Measurements from ENCODE around the gene CEBPG. TPM values are rescaled to one million over a fixed set of nuclear protein-coding genes. Genes with fewer than 3 reads are reported as not detected.

Gene CEBPG
- total RNA-seq, 3 donors from 2014 or later: 23.3 to 32.0 (median 23.4) TPM

DNA sequence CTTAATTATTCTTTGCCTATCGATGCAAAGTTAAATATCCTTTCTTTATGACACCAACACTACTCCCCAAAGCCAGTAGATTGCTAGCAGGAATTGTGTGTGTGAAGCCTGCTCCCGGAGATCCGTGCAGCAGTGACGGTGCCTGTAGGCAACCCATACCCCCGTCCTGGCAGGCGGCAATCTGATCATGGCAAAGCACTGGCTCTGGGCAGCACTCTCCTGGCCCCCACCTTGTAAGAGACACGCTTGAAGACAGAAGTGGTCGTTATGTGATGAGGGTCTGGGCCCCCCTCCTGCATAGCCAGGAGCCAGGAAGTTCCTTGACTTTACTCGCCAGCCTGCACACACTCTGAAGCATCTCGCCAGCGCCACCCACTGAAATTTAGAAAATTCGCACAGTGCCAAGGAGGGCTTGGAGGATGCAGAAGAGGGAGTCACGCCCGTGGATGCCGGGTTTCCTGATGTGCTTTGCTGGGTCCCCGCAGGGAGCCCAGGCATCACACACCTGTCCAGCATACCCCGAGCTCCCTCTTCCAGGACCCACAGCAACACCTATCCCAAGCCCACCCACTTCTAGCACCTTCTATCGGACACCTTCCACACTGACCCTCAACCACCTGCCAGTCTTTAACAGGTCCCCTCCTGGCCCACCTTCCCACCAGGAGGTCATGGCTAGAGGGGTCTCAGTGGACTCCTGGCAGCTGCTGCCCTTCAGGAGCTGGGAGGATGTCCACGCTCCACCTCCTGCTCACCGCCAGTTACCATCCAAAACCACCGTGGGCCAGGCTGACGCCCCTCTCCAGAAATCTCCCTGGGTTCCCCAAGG lies 54.5 kb downstream of the CEBPG start:
- intact Hi-C loops (cut with DNase I; ENCODE audit: low total_unique reads): no loop called here
- no peaks in the 10 kb centered on the region for H3K36me3 ChIP-seq
- no peak for DNase-seq (ENCODE audit: low spot score in 2 of 2)
- H3K27me3 ChIP-seq: no peaks in the 10 kb centered on the region
- H3K4me1 ChIP-seq: no peaks in the 10 kb centered on the region
- no peaks in the 10 kb centered on the region for H3K9me3 ChIP-seq
- no peak overlapping the region for H3K27ac ChIP-seq
- no peak overlapping the region for H3K4me3 ChIP-seq
- no peak for TF ChIP-seq POLR2A (IDR thresholded peaks at IDR 0.05)

GRCh38 chr19:33428627-33429125 lies 55.2 kb downstream of the CEBPG start:
- Histone ChIP-seq H3K9me3 (no peaks in the 10 kb centered on the region), H3K4me1 (no peaks in the 10 kb centered on the region), H3K27me3 (no peaks in the 10 kb centered on the region), H3K4me3 (no peak overlapping the region), H3K36me3 (no peaks in the 10 kb centered on the region), H3K27ac (no peak overlapping the region)
- intact Hi-C loops (cut with DNase I; ENCODE audit: low total_unique reads): no loop called here
- no peak for DNase-seq (ENCODE audit: low spot score in 2 of 2)
- TF ChIP-seq POLR2A (IDR thresholded peaks at IDR 0.05): no peak

GRCh38 chr19:33429891-33430673 lies 56.6 kb downstream of the CEBPG start:
- Histone ChIP-seq H3K9me3 (no peaks in the 10 kb centered on the region), H3K4me1 (no peaks in the 10 kb centered on the region), H3K4me3 (no peak overlapping the region), H3K36me3 (no peaks in the 10 kb centered on the region), H3K27me3 (no peaks in the 10 kb centered on the region), H3K27ac (no peak overlapping the region)
- peak in 1 of 2 donors; percentile 49 for DNase-seq (ENCODE audit: low spot score in 2 of 2)
- TF ChIP-seq, protein P1, sequence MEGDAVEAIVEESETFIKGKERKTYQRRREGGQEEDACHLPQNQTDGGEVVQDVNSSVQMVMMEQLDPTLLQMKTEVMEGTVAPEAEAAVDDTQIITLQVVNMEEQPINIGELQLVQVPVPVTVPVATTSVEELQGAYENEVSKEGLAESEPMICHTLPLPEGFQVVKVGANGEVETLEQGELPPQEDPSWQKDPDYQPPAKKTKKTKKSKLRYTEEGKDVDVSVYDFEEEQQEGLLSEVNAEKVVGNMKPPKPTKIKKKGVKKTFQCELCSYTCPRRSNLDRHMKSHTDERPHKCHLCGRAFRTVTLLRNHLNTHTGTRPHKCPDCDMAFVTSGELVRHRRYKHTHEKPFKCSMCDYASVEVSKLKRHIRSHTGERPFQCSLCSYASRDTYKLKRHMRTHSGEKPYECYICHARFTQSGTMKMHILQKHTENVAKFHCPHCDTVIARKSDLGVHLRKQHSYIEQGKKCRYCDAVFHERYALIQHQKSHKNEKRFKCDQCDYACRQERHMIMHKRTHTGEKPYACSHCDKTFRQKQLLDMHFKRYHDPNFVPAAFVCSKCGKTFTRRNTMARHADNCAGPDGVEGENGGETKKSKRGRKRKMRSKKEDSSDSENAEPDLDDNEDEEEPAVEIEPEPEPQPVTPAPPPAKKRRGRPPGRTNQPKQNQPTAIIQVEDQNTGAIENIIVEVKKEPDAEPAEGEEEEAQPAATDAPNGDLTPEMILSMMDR (IDR thresholded peaks at IDR 0.05): no peak
- TF ChIP-seq POLR2A (IDR thresholded peaks at IDR 0.05) (no peak), POLR2AphosphoS5 (IDR thresholded peaks at IDR 0.05) (no peak)
- intact Hi-C loops (cut with DNase I; ENCODE audit: low total_unique reads): no loop called here

DNA sequence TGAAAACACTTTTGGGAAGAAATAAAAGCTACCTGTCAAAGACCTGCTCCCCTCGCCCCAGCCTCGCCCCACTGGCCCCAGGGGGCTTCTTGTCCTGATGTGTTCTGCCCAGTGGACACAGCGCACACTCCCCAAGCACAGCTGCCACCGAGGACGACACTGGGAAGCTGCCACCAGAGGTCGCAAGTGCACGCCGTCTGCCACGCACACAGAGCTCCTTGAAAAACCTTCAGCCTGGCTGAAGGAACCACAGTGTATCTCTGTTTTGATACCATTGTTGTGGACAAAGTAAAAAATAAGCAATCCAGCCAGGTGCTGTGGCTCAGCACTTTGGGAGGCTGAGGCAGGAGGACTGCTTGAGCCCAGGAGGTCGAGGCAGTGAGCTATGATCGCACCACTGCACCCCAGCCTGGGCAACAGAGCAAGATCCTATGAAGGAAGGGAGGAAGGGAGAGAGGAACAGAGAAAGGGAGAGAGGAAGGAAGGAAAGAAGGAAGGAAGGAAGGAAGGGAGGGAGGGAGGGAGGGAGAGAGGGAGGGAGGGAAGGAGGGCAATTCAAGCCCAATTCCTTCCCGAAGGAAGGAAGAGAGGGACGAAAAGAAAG lies 57.3 kb downstream of the CEBPG start:
- intact Hi-C loops (cut with DNase I; ENCODE audit: low total_unique reads): no loop called here
- Histone ChIP-seq H3K27me3 (no peaks in the 10 kb centered on the region), H3K4me3 (no peak overlapping the region), H3K9me3 (no peaks in the 10 kb centered on the region), H3K27ac (no peak overlapping the region), H3K4me1 (no peaks in the 10 kb centered on the region), H3K36me3 (no peaks in the 10 kb centered on the region)
- TF ChIP-seq POLR2A (IDR thresholded peaks at IDR 0.05): no peak
- TF ChIP-seq, protein P1 (IDR thresholded peaks at IDR 0.05): peak in 2 of 3 donors; percentile 68 to 75
- TF ChIP-seq POLR2AphosphoS5 (IDR thresholded peaks at IDR 0.05): no peak
- DNase-seq (ENCODE audit: low spot score in 2 of 2): peak; percentile 34 to 76

- TF ChIP-seq, protein P1 (IDR thresholded peaks at IDR 0.05): no peak
- TF ChIP-seq POLR2AphosphoS5 (IDR thresholded peaks at IDR 0.05) (no peak), POLR2A (IDR thresholded peaks at IDR 0.05) (no peak)
- H3K4me3 ChIP-seq: no peak overlapping the region
- intact Hi-C loops (cut with DNase I; ENCODE audit: low total_unique reads): no loop called here
- H3K4me1 ChIP-seq: no peaks in the 10 kb centered on the region
- no peak overlapping the region for H3K27ac ChIP-seq
- peak in 1 of 2 donors; percentile 34 for DNase-seq (ENCODE audit: low spot score in 2 of 2)
- no peaks in the 10 kb centered on the region for H3K27me3 ChIP-seq
- H3K9me3 ChIP-seq: no peaks in the 10 kb centered on the region
- no peaks in the 10 kb centered on the region for H3K36me3 ChIP-seq
These were observed 58.5 kb downstream of the CEBPG start for GRCh38 chr19:33432015-33432414.

Other genes starting within 250 kb of the CEBPG start
- not detected for gene WDR88, start 241.6 kb upstream of the CEBPG start, total RNA-seq
- gene LRP3, start 179.4 kb upstream of the CEBPG start, total RNA-seq: 10 to 100 TPM; 15.1 to 29.5 (median 23.8) TPM
- 1 to 10 TPM in 2 of 3 donors, not detected in 1; 6.9 to 8.8 TPM for gene SLC7A10, start 147.9 kb upstream of the CEBPG start, total RNA-seq
- gene CEBPA, start 71.2 kb upstream of the CEBPG start, total RNA-seq: 100 to 1,000 TPM in 1 of 3 donors, 10 to 100 TPM in 2; 35.1 to 263 (median 67.5) TPM
- gene PEPD, start 148.1 kb downstream of the CEBPG start, total RNA-seq: 100 to 1,000 TPM in 1 of 3 donors, 10 to 100 TPM in 2; 42.1 to 127 (median 82.3) TPM
- 10 to 100 TPM in 1 of 3 donors, 1 to 10 TPM in 1, under 1 TPM in 1; 0.16 to 14.1 (median 1.6) TPM for gene CHST8, start 248.2 kb downstream of the CEBPG start, total RNA-seq